Pulmonary artery endothelial cell (primary cell): ENCODE results near the gene PLPPR3. TPM values are rescaled to one million over a fixed set of nuclear protein-coding genes. Genes with fewer than 3 reads are reported as not detected.

Experiments used
- DNase-seq: peaks from one replicate; pipeline ENCODE4 v3.0.0-alpha.2; 2011; ENCODE audit warnings: low read depth, low spot score
- total RNA-seq: library from RNA; depleted of rRNA; stranded (reverse); fragments of >200 nt; gene quantifications from 2 replicates; pipeline ENCODE4 v1.2.3, GENCODE V29; 2014

Gene PLPPR3, protein sequence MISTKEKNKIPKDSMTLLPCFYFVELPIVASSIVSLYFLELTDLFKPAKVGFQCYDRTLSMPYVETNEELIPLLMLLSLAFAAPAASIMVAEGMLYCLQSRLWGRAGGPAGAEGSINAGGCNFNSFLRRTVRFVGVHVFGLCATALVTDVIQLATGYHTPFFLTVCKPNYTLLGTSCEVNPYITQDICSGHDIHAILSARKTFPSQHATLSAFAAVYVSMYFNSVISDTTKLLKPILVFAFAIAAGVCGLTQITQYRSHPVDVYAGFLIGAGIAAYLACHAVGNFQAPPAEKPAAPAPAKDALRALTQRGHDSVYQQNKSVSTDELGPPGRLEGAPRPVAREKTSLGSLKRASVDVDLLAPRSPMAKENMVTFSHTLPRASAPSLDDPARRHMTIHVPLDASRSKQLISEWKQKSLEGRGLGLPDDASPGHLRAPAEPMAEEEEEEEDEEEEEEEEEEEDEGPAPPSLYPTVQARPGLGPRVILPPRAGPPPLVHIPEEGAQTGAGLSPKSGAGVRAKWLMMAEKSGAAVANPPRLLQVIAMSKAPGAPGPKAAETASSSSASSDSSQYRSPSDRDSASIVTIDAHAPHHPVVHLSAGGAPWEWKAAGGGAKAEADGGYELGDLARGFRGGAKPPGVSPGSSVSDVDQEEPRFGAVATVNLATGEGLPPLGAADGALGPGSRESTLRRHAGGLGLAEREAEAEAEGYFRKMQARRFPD
- total RNA-seq: 0.07 and 0.33 TPM in 2 replicates

DNA sequence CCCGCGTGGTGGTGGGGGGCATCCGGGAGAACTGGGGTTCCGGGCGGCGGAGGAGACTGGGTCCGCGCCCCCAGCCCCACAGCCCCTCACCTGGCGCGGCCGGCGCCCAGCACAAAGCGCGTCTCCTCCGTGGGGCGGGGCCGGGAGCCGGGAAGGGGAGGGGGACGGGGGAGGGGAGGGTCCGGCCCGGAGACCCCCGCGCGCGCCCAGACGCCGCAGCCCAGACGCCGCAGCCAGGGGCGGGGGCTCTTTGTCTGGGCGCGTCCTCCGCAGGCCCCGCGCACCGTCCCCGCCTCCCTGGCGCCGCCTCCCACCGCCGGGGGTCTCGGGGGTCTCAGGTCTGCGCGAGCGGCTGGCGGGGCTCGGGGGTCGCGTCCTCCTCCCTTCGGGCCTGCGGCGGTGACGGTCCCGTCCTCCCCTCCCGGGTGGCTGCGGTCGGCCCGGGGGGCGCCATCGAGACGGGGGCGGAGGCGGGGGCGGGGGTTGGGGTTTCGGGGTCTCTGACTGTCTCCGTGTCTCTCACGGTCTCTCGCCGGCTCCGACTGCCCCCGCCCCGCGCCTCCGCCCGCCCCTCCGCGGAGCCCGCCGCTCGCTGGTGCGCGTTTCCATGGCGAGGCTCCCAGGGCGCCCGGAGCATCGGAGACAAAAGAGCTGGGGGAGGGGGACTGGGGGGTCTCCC, at the start of gene PLPPR3:
Gene PLPPR3, minus strand, starts transcription at position 131 of the 679 bp plus-strand sequence. CDS start 396 bp downstream, outside the sequence.
- DNase-seq: no peak

DNA sequence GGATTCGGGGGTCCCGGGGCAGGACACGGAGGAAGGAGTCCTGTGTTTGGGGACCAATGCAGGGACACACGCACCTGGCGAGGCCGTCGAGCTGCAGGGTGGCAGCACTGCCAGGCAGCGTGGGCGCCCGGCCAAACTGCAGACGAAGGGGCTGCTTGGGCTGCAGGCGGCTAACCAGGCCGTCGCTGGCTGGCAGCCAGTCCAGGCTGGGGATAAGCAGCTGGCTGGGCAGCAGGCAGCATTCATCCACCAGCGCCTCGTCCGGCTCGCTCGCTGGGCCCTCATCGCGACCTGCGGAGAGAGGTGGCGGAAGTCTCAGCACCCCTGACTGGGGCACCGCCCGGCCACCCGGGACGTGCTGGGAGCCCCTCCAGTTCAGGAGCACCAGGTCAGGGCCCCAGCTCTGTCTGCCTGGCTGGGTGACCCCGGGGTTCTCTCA, 49.2 kb upstream of the PLPPR3 start:
- DNase-seq: no peak

GRCh38 chr19:870314-870713, 48.6 kb upstream of the PLPPR3 start:
- DNase-seq: no peak

GRCh38 chr19:869245-870177, 47.8 kb upstream of the PLPPR3 start:
- peak; percentile 71 for DNase-seq

- DNase-seq: no peak
Measured at GRCh38 chr19:868458-869244, 46.9 kb upstream of the PLPPR3 start.

- DNase-seq: no peak
Measured at GRCh38 chr19:867855-868457, 46.2 kb upstream of the PLPPR3 start.

- no peak for DNase-seq
Measured at GRCh38 chr19:867301-867793, 45.6 kb upstream of the PLPPR3 start.

DNA sequence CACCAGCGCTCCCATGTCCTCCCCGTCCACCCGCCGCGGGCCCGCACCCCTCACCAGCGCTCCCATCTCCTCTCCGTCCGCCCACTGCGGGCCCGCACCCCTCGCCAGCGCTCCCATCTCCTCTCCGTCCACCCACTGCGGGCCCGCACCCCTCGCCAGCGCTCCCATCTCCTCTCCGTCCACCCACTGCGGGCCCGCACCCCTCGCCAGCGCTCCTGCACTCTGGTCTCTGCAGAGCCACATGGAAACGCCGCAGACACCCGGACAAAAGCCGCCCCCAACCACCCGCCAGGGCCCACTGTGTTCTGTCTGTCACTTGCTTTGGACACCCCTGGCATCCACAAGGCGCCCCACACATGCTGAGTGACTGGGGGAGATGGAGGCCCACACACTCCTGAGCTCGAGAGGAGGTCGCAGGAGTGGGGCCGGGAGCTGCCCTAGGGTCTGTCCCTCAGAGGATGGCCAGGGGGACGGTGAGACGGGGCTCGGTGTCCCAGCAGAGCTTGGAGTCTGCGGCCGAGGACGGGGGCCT, 45.1 kb upstream of the PLPPR3 start:
- no peak for DNase-seq

GRCh38 chr19:863315-863620, 41.5 kb upstream of the PLPPR3 start:
- DNase-seq: no peak

- no peak for DNase-seq
Measured at GRCh38 chr19:862581-863314, 41.0 kb upstream of the PLPPR3 start.

DNA sequence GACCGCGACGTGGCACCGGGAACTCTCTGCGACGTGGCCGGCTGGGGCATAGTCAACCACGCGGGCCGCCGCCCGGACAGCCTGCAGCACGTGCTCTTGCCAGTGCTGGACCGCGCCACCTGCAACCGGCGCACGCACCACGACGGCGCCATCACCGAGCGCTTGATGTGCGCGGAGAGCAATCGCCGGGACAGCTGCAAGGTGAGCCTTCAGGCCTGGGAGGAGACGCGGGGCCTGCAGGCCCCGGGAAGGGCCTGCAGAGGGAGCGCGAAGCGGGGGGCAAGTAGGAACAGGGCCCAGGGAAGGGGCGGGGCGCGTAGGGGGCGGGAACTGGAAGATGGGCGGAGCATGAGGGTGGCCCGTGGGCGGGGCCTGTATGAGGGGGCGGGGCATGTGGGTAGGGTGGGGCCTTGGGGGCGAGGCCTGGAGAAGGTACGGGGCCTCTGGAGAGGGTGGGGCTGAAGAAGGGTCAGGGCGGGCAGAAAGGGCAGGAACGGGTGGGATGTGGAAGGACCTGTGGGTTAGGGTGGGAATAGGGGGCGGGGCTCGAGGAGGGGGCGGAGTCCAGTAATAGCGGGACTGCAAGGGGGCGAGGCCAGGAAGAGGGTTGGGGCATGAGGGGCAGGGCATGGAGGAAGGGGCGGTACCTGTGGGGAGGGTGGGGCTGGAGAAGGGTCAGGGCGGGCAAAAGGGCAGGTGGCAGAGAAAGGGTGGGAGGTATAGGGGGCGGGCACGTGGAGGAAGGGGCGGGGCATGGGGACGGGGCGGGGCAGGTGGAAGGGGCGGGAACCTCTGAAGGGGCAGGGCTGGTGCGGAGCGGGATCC, 40.2 kb upstream of the PLPPR3 start:
- DNase-seq: no peak

DNA sequence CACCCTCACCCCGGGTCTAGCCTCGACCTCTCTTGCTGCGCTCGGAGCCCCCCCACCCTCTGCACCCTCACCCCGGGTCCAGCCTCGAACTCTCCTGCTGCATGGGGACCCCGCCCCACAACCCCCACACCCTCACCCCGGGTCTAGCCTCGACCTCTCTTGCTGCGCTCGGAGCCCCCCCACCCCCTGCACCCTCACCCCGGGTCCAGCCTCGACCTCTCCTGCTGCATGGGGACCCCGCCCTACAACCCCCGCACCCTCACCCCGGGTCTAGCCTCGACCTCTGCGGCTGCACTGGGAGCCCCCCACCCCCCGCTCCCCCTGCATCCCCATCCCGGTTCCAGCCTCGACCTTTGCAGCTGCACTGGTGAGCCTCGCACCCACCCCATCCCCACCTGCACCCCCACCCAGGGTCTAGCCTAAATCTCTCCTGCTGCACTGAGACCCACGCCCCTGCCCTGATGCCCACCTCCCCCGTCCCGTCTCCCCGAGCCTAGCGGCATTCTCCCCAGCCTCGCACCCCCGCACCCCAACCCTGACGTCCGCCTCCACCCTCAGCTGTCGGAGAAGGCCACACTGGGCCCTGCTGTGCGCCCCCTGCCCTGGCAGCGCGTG, 39.5 kb upstream of the PLPPR3 start:
- no peak for DNase-seq

DNA sequence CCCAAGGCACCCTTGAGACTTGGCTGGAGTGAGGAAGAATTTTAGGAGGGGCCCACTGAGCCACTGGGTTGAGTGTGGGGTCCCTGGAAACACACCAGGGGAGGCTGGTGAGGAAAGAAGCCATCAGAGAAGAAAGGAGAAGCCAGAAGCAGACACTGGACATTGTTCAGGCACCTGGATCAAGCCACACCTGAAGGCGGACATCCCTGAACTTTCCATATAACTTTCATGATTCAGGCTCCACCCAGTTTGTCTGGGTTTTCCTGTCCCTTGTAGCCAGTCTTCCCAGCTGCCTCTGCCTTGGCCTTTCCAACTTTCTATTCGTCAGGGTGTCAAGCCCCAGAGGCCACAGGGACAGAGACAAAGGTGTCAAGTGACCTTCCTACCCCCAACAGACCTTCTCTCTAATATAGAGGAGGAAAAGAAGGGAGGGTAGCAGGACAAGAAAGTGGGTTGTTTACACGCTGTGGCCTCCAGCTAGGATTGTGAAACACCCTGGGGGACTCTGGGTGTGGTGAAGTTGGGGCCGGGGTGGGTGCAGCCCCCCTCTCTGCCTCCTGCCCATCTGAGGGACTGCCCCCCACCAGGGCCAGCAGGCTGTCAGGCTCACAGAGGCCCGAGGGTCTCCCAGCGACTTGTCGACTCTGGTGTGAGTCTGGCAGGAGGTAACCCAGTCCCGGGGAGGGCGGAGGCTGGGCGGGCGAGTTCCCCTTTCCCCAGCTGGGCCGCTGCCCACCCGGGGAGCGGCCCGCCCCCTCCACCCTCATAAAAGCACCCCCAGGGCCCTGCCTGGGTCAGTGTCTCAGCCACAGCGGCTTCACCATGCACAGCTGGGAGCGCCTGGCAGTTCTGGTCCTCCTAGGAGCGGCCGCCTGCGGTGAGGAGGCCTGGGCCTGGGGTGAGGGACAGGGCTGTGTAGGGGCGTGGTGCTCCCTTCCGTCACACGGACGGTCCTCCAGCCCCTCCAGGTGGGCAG, 37.4 kb upstream of the PLPPR3 start, which contains the start of gene CFD:
Gene CFD, plus strand, starts transcription at position 797 of the 976 bp plus-strand sequence. Its CDS starts 26 bp downstream, at position 823.
- no peak for DNase-seq

DNA sequence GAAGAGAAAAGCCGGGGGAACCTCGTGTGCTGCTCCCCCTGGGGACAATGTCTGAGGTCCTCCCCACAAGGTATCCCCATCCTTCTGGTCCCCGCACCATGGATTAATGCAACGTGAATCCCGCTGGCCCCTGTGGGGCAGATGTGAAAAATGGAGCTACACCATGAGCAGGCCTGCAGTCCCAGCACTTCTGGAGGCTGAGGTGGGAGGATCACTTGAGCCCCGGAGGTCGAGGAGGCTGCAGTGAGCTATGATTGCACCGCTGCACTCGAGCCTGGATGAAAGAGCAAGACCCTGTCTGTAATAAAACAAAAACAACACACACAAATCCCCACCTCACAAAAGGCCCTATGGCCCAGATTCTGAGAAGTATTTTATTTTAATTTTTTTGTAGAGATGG, 36.5 kb upstream of the PLPPR3 start:
- no peak for DNase-seq

DNA sequence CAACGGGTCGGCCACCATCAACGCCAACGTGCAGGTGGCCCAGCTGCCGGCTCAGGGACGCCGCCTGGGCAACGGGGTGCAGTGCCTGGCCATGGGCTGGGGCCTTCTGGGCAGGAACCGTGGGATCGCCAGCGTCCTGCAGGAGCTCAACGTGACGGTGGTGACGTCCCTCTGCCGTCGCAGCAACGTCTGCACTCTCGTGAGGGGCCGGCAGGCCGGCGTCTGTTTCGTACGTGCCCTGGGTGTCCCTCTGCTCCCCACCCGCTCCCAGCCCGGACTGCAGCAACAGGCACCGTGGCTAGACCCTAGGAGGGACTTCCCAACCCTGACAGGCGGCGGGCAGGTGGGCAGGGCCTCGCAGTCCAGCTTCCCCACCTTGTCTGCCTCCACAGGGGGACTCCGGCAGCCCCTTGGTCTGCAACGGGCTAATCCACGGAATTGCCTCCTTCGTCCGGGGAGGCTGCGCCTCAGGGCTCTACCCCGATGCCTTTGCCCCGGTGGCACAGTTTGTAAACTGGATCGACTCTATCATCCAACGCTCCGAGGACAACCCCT, 33.9 kb upstream of the PLPPR3 start:
- DNase-seq: no peak

- no peak for DNase-seq
Measured at GRCh38 chr19:855142-855541, 33.4 kb upstream of the PLPPR3 start.
